ENCODE measurements around the gene KLHL36.

KLHL36 gene

GRCh38 chr16:84652566-84652965 lies 4.3 kb downstream of the KLHL36 start:
- TF ChIP-seq, protein P1, sequence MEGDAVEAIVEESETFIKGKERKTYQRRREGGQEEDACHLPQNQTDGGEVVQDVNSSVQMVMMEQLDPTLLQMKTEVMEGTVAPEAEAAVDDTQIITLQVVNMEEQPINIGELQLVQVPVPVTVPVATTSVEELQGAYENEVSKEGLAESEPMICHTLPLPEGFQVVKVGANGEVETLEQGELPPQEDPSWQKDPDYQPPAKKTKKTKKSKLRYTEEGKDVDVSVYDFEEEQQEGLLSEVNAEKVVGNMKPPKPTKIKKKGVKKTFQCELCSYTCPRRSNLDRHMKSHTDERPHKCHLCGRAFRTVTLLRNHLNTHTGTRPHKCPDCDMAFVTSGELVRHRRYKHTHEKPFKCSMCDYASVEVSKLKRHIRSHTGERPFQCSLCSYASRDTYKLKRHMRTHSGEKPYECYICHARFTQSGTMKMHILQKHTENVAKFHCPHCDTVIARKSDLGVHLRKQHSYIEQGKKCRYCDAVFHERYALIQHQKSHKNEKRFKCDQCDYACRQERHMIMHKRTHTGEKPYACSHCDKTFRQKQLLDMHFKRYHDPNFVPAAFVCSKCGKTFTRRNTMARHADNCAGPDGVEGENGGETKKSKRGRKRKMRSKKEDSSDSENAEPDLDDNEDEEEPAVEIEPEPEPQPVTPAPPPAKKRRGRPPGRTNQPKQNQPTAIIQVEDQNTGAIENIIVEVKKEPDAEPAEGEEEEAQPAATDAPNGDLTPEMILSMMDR (IDR thresholded peaks at IDR 0.05; ENCODE audit: insufficient read depth, low read length, missing control alignments), result no peak
- H3K4me3 ChIP-seq (ENCODE audit: low read depth, low read length), result no peak overlapping the region
- DNase-seq (ENCODE audit: low read depth, low spot score), result no peak
- ChIA-PET POLR2A (no interaction called here), CTCF (interaction anchor here (0.6 to 2.0 kb wide), 7 partner anchors 20 to 142 kb away, joined by 3 to 12 read pairs (median 3); no protein-coding TSS in a partner anchor)

GRCh38 chr16:84654238-84654637 lies 5.9 kb downstream of the KLHL36 start:
- TF ChIP-seq, protein P1 (IDR thresholded peaks at IDR 0.05; ENCODE audit: insufficient read depth, low read length, missing control alignments), result no peak

GRCh38 chr16:84654998-84655397 lies 6.7 kb downstream of the KLHL36 start:
- ChIA-PET CTCF (interaction anchor here (0.7 to 2.9 kb wide), 3 partner anchors 17 to 150 kb away, joined by 3 to 10 read pairs (median 3); no protein-coding TSS in a partner anchor), POLR2A (no interaction called here)

More at GRCh38 chr16:84654238-84654637, 5.9 kb downstream of the KLHL36 start:
- POLR2A ChIA-PET, result no interaction called here
- H3K4me3 ChIP-seq (ENCODE audit: low read depth, low read length), result no peak overlapping the region
- DNase-seq (ENCODE audit: low read depth, low spot score), result no peak
- CTCF ChIA-PET, result interaction anchor here (0.7 to 2.9 kb wide), 3 partner anchors 18 to 149 kb away, joined by 3 to 12 read pairs (median 10); no protein-coding TSS in a partner anchor

GRCh38 chr16:84656649-84657048 lies 8.3 kb downstream of the KLHL36 start:
- CTCF ChIA-PET, result interaction anchor here (2.9 to 9.3 kb wide), 2 partner anchors 15 to 69 kb away, joined by 10 to 109 read pairs; no protein-coding TSS in a partner anchor
- POLR2A ChIA-PET, result no interaction called here
- no peak overlapping the region for H3K4me3 ChIP-seq (ENCODE audit: low read depth, low read length)
- TF ChIP-seq, protein P1 (IDR thresholded peaks at IDR 0.05; ENCODE audit: insufficient read depth, low read length, missing control alignments), result no peak
- no peak for DNase-seq (ENCODE audit: low read depth, low spot score)

More at GRCh38 chr16:84654998-84655397, 6.7 kb downstream of the KLHL36 start:
- no peak overlapping the region for H3K4me3 ChIP-seq (ENCODE audit: low read depth, low read length)
- TF ChIP-seq, protein P1 (IDR thresholded peaks at IDR 0.05; ENCODE audit: insufficient read depth, low read length, missing control alignments), result no peak
- no peak for DNase-seq (ENCODE audit: low read depth, low spot score)

DNA sequence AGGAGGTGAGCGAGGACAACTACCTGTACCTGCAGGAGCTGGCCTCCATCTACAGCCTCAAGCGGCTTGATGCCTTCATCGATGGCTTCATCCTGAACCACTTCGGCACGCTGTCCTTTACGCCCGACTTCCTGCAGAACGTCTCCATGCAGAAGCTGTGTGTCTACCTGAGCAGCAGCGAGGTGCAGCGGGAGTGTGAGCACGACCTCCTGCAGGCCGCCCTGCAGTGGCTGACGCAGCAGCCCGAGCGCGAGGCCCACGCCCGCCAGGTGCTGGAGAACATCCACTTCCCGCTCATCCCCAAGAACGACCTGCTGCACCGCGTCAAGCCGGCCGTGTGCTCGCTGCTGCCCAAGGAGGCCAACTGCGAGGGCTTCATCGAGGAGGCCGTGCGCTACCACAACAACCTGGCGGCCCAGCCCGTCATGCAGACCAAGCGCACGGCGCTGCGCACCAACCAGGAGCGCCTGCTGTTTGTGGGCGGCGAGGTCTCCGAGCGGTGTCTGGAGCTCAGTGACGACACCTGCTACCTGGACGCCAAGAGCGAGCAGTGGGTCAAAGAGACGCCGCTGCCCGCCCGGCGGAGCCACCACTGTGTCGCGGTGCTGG lies 9.0 kb downstream of the KLHL36 start:
- H3K4me3 ChIP-seq (ENCODE audit: low read depth, low read length), result no peak overlapping the region
- ChIA-PET POLR2A (no interaction called here), CTCF (interaction anchor here (1.0 to 9.3 kb wide), 2 partner anchors 15 to 82 kb away, joined by 4 to 109 read pairs; no protein-coding TSS in a partner anchor)
- DNase-seq (ENCODE audit: low read depth, low spot score), result no peak
- TF ChIP-seq, protein P1 (IDR thresholded peaks at IDR 0.05; ENCODE audit: insufficient read depth, low read length, missing control alignments), result no peak

GRCh38 chr16:84658690-84659089 lies 10.4 kb downstream of the KLHL36 start:
- TF ChIP-seq, protein P1 (IDR thresholded peaks at IDR 0.05; ENCODE audit: insufficient read depth, low read length, missing control alignments), result no peak

More at GRCh38 chr16:84658690-84659089, 10.4 kb downstream of the KLHL36 start:
- DNase-seq (ENCODE audit: low read depth, low spot score), result no peak
- ChIA-PET CTCF (interaction anchor here (9.3 kb wide), 1 partner anchor 13 kb away, joined by 109 read pairs; no protein-coding TSS in a partner anchor), POLR2A (no interaction called here)
- no peak overlapping the region for H3K4me3 ChIP-seq (ENCODE audit: low read depth, low read length)
